Amygdala (tissue), 56 donors: Measurements from ENCODE around the gene NKAIN2.
"Not testable (repeated sequence)": the region's sequence is repeated elsewhere in the genome, so short reads cannot be mapped to it uniquely, and the experiment has no call there.

ENCODE experiments used
- DNase-seq, 56 donors: peaks; one replicate each; lab custom pipeline; 2025; lab: John Stamatoyannopoulos, UW

The NKAIN2 gene

GRCh38 chr6:124164343-124164742, 360.7 kb downstream of the NKAIN2 start:
- no peak for DNase-seq

GRCh38 chr6:124167249-124167648, 363.6 kb downstream of the NKAIN2 start:
- not testable (repeated sequence) for DNase-seq

- no peak for DNase-seq
Observed at GRCh38 chr6:124190256-124190655, 386.6 kb downstream of the NKAIN2 start.

- DNase-seq: no peak
Observed at GRCh38 chr6:124193132-124193531, 389.5 kb downstream of the NKAIN2 start.

GRCh38 chr6:124197148-124197547, 393.5 kb downstream of the NKAIN2 start:
- no peak for DNase-seq

- DNase-seq: no peak
Observed at GRCh38 chr6:124199286-124199685, 395.6 kb downstream of the NKAIN2 start.

- no peak for DNase-seq
Observed at GRCh38 chr6:124200661-124201060, 397.0 kb downstream of the NKAIN2 start.

- no peak for DNase-seq
Observed at GRCh38 chr6:124203101-124203811, 399.6 kb downstream of the NKAIN2 start.

GRCh38 chr6:124203812-124204167, 400.1 kb downstream of the NKAIN2 start:
- no peak for DNase-seq

GRCh38 chr6:124205921-124206320, 402.3 kb downstream of the NKAIN2 start:
- DNase-seq: no peak

GRCh38 chr6:124223611-124224345, 420.1 kb downstream of the NKAIN2 start:
- no peak for DNase-seq

- no peak for DNase-seq
Observed at GRCh38 chr6:124226396-124226795, 422.7 kb downstream of the NKAIN2 start.

GRCh38 chr6:124233221-124233620, 429.6 kb downstream of the NKAIN2 start:
- no peak for DNase-seq

GRCh38 chr6:124234801-124235200, 431.1 kb downstream of the NKAIN2 start:
- DNase-seq: no peak

- DNase-seq: no peak
Observed at GRCh38 chr6:124237911-124238310, 434.2 kb downstream of the NKAIN2 start.

GRCh38 chr6:124238408-124238807, 434.7 kb downstream of the NKAIN2 start:
- peak in 4 of 56 donors; percentile 0 to 22 (median 8) for DNase-seq

GRCh38 chr6:124254941-124255685, 451.4 kb downstream of the NKAIN2 start:
- no peak for DNase-seq

GRCh38 chr6:124260337-124260736, 456.7 kb downstream of the NKAIN2 start:
- no peak for DNase-seq

- no peak for DNase-seq
Observed at GRCh38 chr6:124269733-124270132, 466.1 kb downstream of the NKAIN2 start.

- DNase-seq: no peak
Observed at GRCh38 chr6:124273701-124274100, 470.0 kb downstream of the NKAIN2 start.

GRCh38 chr6:124282541-124282940, 478.9 kb downstream of the NKAIN2 start:
- no peak for DNase-seq
